Small intestine (tissue), 7 donors: Measurements from ENCODE around the gene MASP2. TPM values are rescaled to one million over a fixed set of nuclear protein-coding genes. Genes with fewer than 3 reads are reported as not detected.
A peak's percentile ranks its signal among the peaks of the same experiment; 100 is the strongest.
"Not testable (repeated sequence)": the region's sequence is repeated elsewhere in the genome, so short reads cannot be mapped to it uniquely, and the experiment has no call there.

ENCODE experiments used
- DNase-seq, 2 donors: peaks; one replicate each; pipeline versions ENCODE4 v3.0.0 to v3.0.0-alpha.2; 2013
- FAIRE-seq: peaks from 2 replicates; lab custom pipeline; 2012; peaks lifted over from hg19 to GRCh38; lab: Jason Lieb, UNC
- H3K27ac ChIP-seq, 3 donors: one replicate each; pipeline ENCODE4 v1.5.1; 2013; ENCODE audit warnings: low read length in 2 of 3, mild to moderate bottlenecking in 2 of 3, control low read depth in 1 of 3, inconsistent platforms in 1 of 3, low read depth in 1 of 3, moderate library complexity in 1 of 3
- H3K27me3 ChIP-seq, 3 donors: one replicate each; pipeline ENCODE4 v1.6.1; 2013; ENCODE audit warnings: low read length in 3 of 3, inconsistent platforms in 1 of 3; ENCODE audit not compliant: control insufficient read depth in 3 of 3, insufficient read depth in 3 of 3
- H3K36me3 ChIP-seq, 3 donors: one replicate each; pipeline ENCODE4 v1.6.1; 2013; ENCODE audit warnings: low read length in 3 of 3, inconsistent platforms in 1 of 3, low read depth in 1 of 3, mild to moderate bottlenecking in 1 of 3, moderate library complexity in 1 of 3; ENCODE audit not compliant: control insufficient read depth in 3 of 3, insufficient read depth in 2 of 3
- H3K4me1 ChIP-seq, 3 donors: one replicate each; pipeline ENCODE4 v1.6.1; 2013; ENCODE audit warnings: low read length in 2 of 3, inconsistent platforms in 1 of 3, low read depth in 1 of 3, mild to moderate bottlenecking in 1 of 3, moderate library complexity in 1 of 3; ENCODE audit not compliant: control insufficient read depth in 3 of 3, insufficient read depth in 2 of 3
- H3K4me3 ChIP-seq, 3 donors: one replicate each; pipeline ENCODE4 v1.5.1; 2013; ENCODE audit warnings: low read length in 3 of 3, control low read depth in 1 of 3, inconsistent platforms in 1 of 3, low read depth in 1 of 3, mild to moderate bottlenecking in 1 of 3, moderate library complexity in 1 of 3
- H3K9me3 ChIP-seq, 2 donors: one replicate each; pipeline ENCODE4 v1.6.1; 2013; ENCODE audit warnings: low read depth in 1 of 2, low read length in 1 of 2; ENCODE audit not compliant: control insufficient read depth in 2 of 2, insufficient read depth in 1 of 2
- WGBS, 3 donors: extraction: QIAGEN DNeasy Blood & Tissue Kit; methylation state at CpG; one replicate each; pipeline ENCODE4 v1.1.7; 2013; 5-methylcytosine and 5-hydroxymethylcytosine counted together
- polyA plus RNA-seq, 4 donors: library from polyadenylated mRNA; stranded (reverse) in 3 of 4; unstranded in 1 of 4; fragments of 200-250 nt in 3 of 4; fragments of 120-200 nt in 1 of 4; gene quantifications; one replicate each; pipeline versions ENCODE4 v1.2.1 to v1.2.3, GENCODE V29; 2013
- donor health status: healthy with polysubstance abuse.
- donor health status: control.
- donor health status: control.
- donor health status: Bipolar disorder and iron deficiency.
- donor health status: healthy.

MASP2 gene
- polyA plus RNA-seq, 4 donors: 4.7 TPM; not detected in 3

- FAIRE-seq: no peak
- DNase-seq: no peak
- H3K27me3 ChIP-seq: no peaks in the 10 kb centered on the region
- peaks cover 21 to 77% (median 39%) of the 10 kb centered on the region in 3 donors for H3K36me3 ChIP-seq
- 93 to 95% (median 94%) methylated on average over 17 of the region's 17 CpGs for WGBS, 3 donors
- peaks cover 0 to 2% of the 10 kb centered on the region in 2 donors for H3K9me3 ChIP-seq
- H3K4me1 ChIP-seq: no peaks in the 10 kb centered on the region
- H3K4me3 ChIP-seq: no peak overlapping the region
- H3K27ac ChIP-seq: no peak overlapping the region
Measured at GRCh38 chr1:11068600-11069473, 21.8 kb upstream of the MASP2 start.

- Histone ChIP-seq H3K4me1 (no peaks in the 10 kb centered on the region), H3K9me3 (peaks cover 0 to 2% of the 10 kb centered on the region in 2 donors), H3K27ac (no peak overlapping the region), H3K4me3 (no peak overlapping the region), H3K36me3 (peaks cover 19 to 81% (median 39%) of the 10 kb centered on the region in 3 donors), H3K27me3 (no peaks in the 10 kb centered on the region)
- FAIRE-seq: no peak
- DNase-seq: no peak
- WGBS, 3 donors: 87 to 93% (median 93%) methylated on average over 18 of the region's 18 CpGs
Measured at GRCh38 chr1:11067716-11068599, 20.9 kb upstream of the MASP2 start.

GRCh38 chr1:11065796-11066195, 18.8 kb upstream of the MASP2 start:
- WGBS, 3 donors: 93 to 100% (median 98%) methylated on average over 1 of the region's 1 CpG

GRCh38 chr1:11064942-11065341, 17.9 kb upstream of the MASP2 start:
- H3K4me1 ChIP-seq: peaks cover 0 to 4% (median 0%) of the 10 kb centered on the region in 3 donors
- 98 to 100% (median 100%) methylated on average over 3 of the region's 3 CpGs for WGBS, 3 donors
- no peaks in the 10 kb centered on the region for H3K27me3 ChIP-seq
- H3K4me3 ChIP-seq: no peak overlapping the region
- H3K9me3 ChIP-seq: peaks cover 0 to 2% of the 10 kb centered on the region in 2 donors
- H3K36me3 ChIP-seq: peaks cover 19 to 65% (median 20%) of the 10 kb centered on the region in 3 donors
- no peak for DNase-seq
- no peak for FAIRE-seq
- no peak overlapping the region for H3K27ac ChIP-seq

More at GRCh38 chr1:11065796-11066195, 18.8 kb upstream of the MASP2 start:
- Histone ChIP-seq H3K9me3 (peaks cover 0 to 2% of the 10 kb centered on the region in 2 donors), H3K27ac (no peak overlapping the region), H3K4me1 (peaks cover 0 to 2% (median 0%) of the 10 kb centered on the region in 3 donors), H3K36me3 (peaks cover 19 to 70% (median 24%) of the 10 kb centered on the region in 3 donors), H3K27me3 (no peaks in the 10 kb centered on the region), H3K4me3 (no peak overlapping the region)
- FAIRE-seq (no peak), DNase-seq (no peak)

- not testable (repeated sequence) for H3K27ac ChIP-seq, H3K4me3 ChIP-seq, DNase-seq, H3K27me3 ChIP-seq, H3K4me1 ChIP-seq, H3K9me3 ChIP-seq, FAIRE-seq
- WGBS, 3 donors: 88 to 90% (median 90%) methylated on average over 17 to 18 of the region's 18 CpGs
- peaks cover 14 to 56% (median 19%) of the 10 kb centered on the region in 3 donors for H3K36me3 ChIP-seq
Measured at GRCh38 chr1:11063937-11064537, 17.0 kb upstream of the MASP2 start.

- FAIRE-seq: no peak
- no peak for DNase-seq
Measured at GRCh38 chr1:11062965-11063401, 15.9 kb upstream of the MASP2 start.

GRCh38 chr1:11061652-11062365, 14.8 kb upstream of the MASP2 start:
- FAIRE-seq: no peak
- peaks cover 7 to 56% (median 9%) of the 10 kb centered on the region in 3 donors for H3K36me3 ChIP-seq
- no peak for DNase-seq
- 61 to 76% (median 62%) methylated on average over 5 of the region's 5 CpGs for WGBS, 3 donors
- peaks cover 3 to 12% (median 3%) of the 10 kb centered on the region in 3 donors for H3K4me1 ChIP-seq
- H3K27me3 ChIP-seq: no peaks in the 10 kb centered on the region
- peaks cover 0 to 2% of the 10 kb centered on the region in 2 donors for H3K9me3 ChIP-seq
- no peak overlapping the region for H3K27ac ChIP-seq
- H3K4me3 ChIP-seq: no peak overlapping the region

More at GRCh38 chr1:11062965-11063401, 15.9 kb upstream of the MASP2 start:
- H3K27me3 ChIP-seq: no peaks in the 10 kb centered on the region
- 62 to 75% (median 63%) methylated on average over 3 of the region's 3 CpGs for WGBS, 3 donors
- no peak overlapping the region for H3K4me3 ChIP-seq
- peaks cover 7 to 53% (median 11%) of the 10 kb centered on the region in 3 donors for H3K36me3 ChIP-seq
- H3K4me1 ChIP-seq: peaks cover 3 to 12% (median 3%) of the 10 kb centered on the region in 3 donors
- peak overlapping the region in 1 of 3 donors; percentile 46 for H3K27ac ChIP-seq
- H3K9me3 ChIP-seq: peaks cover 0 to 2% of the 10 kb centered on the region in 2 donors
